Suprapubic skin (tissue), 4 donors: ENCODE results near the gene ANKRD11. TPM values are rescaled to one million over a fixed set of nuclear protein-coding genes. Genes with fewer than 3 reads are reported as not detected.
"Not testable (repeated sequence)": the region's sequence is repeated elsewhere in the genome, so short reads cannot be mapped to it uniquely, and the experiment has no call there.

Source experiments
- DNase-seq, 2 donors: peaks; one replicate each; pipeline ENCODE4 v3.0.0-alpha.2; 2019; ENCODE audit warnings: low spot score in 2 of 2
- H3K27ac ChIP-seq: fragments of 200-600 bp; sonication (generic); one replicate; pipeline ENCODE4 v1.5.1; 2019
- H3K27me3 ChIP-seq: fragments of 200-600 bp; sonication (generic); one replicate; pipeline ENCODE4 v1.5.1; 2019
- H3K36me3 ChIP-seq: fragments of 200-600 bp; sonication (generic); one replicate; pipeline ENCODE4 v1.5.1; 2019
- H3K4me1 ChIP-seq: fragments of 200-600 bp; sonication (generic); one replicate; pipeline ENCODE4 v1.5.1; 2019
- H3K4me3 ChIP-seq: fragments of 200-600 bp; sonication (generic); one replicate; pipeline ENCODE4 v1.5.1; 2019; ENCODE audit warnings: mild to moderate bottlenecking
- H3K9me3 ChIP-seq: fragments of 200-600 bp; sonication (generic); one replicate; pipeline ENCODE4 v1.5.1; 2019
- CTCF ChIP-seq, 2 donors: fragments of 200-600 bp in 1 of 2; fragments of 450-650 bp in 1 of 2; sonication (generic) in 1 of 2; IDR thresholded peaks; one replicate each; pipeline ENCODE4 v1.5.1; 2016 to 2019; ENCODE audit warnings: antibody characterized with exemption in 2 of 2, mild to moderate bottlenecking in 1 of 2, moderate library complexity in 1 of 2
- EP300 ChIP-seq: sonication (generic); formaldehyde crosslinking; IDR thresholded peaks from one replicate; pipeline ENCODE4 v1.6.1; 2017; ENCODE audit warnings: antibody characterized with exemption
- POLR2A ChIP-seq, 2 donors: fragments of 450-650 bp; IDR thresholded peaks; one replicate each; pipeline ENCODE4 v1.6.1; 2017; ENCODE audit warnings: antibody characterized with exemption in 2 of 2, mild to moderate bottlenecking in 2 of 2, moderate library complexity in 2 of 2
- POLR2AphosphoS5 ChIP-seq, 3 donors: sonication (generic); formaldehyde crosslinking; IDR thresholded peaks; one replicate each; pipeline ENCODE4 v1.6.1; 2017; ENCODE audit warnings: antibody characterized with exemption in 3 of 3
- WGBS: methylation state at CpG from one replicate; pipeline ENCODE4 v1.1.5; 2018; 5-methylcytosine and 5-hydroxymethylcytosine counted together
- total RNA-seq, 4 donors: library from RNA; depleted of rRNA; stranded (reverse); fragments of >200 nt; gene quantifications; one replicate each; pipeline ENCODE4 v1.1.0, GENCODE V29; 2016

The ANKRD11 gene
- total RNA-seq, 4 donors from 2014 or later: 85.4 to 212 (median 127) TPM

DNA sequence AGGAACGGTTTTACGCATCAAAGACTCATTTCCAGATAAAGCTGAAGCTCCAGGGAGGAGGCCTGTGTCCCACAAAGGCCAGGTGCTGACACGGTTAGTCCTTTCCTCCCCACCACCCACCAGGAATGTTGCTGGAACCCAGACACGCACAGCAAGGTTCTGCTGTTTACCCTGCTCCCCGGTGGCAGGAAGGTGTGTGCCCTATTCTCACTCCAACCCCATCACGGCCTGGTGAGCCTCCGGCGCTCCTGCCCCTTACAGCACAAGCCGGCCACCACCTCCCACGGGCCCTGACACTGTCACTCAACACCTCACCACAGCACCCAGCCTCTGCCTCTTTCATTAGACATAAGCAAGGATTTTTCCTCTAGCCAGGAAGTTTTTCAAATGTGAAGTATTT is 47.8 kb downstream of the ANKRD11 start:
- no peak for DNase-seq
- peak overlapping the region; percentile 13 for H3K4me3 ChIP-seq
- no peaks in the 10 kb centered on the region for H3K9me3 ChIP-seq
- no peak for TF ChIP-seq EP300
- H3K27me3 ChIP-seq: no peaks in the 10 kb centered on the region
- peaks cover 86% of the 10 kb centered on the region for H3K4me1 ChIP-seq
- WGBS: 24% methylated on average over 10 of the region's 10 CpGs
- peak overlapping the region; percentile 78 for H3K27ac ChIP-seq
- no peaks in the 10 kb centered on the region for H3K36me3 ChIP-seq

DNA sequence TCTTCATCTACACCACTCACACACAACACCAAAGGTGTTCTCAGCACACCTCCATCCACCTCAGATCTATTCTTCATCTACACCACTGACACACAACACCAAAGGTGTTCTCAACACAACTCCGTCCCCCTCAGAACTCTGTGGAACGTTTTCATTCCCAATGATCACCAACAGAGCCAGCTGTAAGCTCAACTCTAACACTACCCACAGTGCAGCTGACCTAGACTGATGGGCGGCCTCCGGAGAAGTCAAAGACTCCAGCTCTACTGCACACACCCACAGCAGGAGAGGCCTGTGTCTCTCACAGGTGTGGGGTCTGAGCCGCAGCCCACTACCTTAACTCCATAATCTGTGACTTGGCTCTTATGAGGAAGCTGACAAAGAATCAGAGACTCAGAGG is 50.7 kb downstream of the ANKRD11 start:
- H3K27me3 ChIP-seq: no peaks in the 10 kb centered on the region
- no peak overlapping the region for H3K4me3 ChIP-seq
- no peak for DNase-seq
- no peaks in the 10 kb centered on the region for H3K36me3 ChIP-seq
- 90% methylated on average over 5 of the region's 5 CpGs for WGBS
- no peaks in the 10 kb centered on the region for H3K9me3 ChIP-seq
- H3K27ac ChIP-seq: no peak overlapping the region
- TF ChIP-seq POLR2AphosphoS5 (IDR thresholded peaks at IDR 0.05) (no peak), POLR2A (IDR thresholded peaks at IDR 0.05) (no peak), CTCF (IDR thresholded peaks at IDR 0.05) (no peak), EP300 (no peak)
- peaks cover 77% of the 10 kb centered on the region for H3K4me1 ChIP-seq

GRCh38 chr16:89437991-89438390 is 52.4 kb downstream of the ANKRD11 start:
- no peaks in the 10 kb centered on the region for H3K36me3 ChIP-seq
- H3K27ac ChIP-seq: no peak overlapping the region
- 98% methylated on average over 8 of the region's 8 CpGs for WGBS
- no peak for DNase-seq
- no peak overlapping the region for H3K4me3 ChIP-seq
- TF ChIP-seq CTCF (IDR thresholded peaks at IDR 0.05) (no peak), EP300 (no peak), POLR2AphosphoS5 (IDR thresholded peaks at IDR 0.05) (no peak), POLR2A (IDR thresholded peaks at IDR 0.05) (no peak)
- no peaks in the 10 kb centered on the region for H3K9me3 ChIP-seq
- no peaks in the 10 kb centered on the region for H3K27me3 ChIP-seq
- H3K4me1 ChIP-seq: peaks cover 75% of the 10 kb centered on the region

- Histone ChIP-seq H3K4me3 (no peak overlapping the region), H3K27ac (no peak overlapping the region), H3K36me3 (no peaks in the 10 kb centered on the region), H3K27me3 (no peaks in the 10 kb centered on the region), H3K4me1 (peaks cover 70% of the 10 kb centered on the region), H3K9me3 (no peaks in the 10 kb centered on the region)
- no peak for DNase-seq
- TF ChIP-seq CTCF (IDR thresholded peaks at IDR 0.05): no peak
- no peak for TF ChIP-seq POLR2A (IDR thresholded peaks at IDR 0.05)
- 87% methylated on average over 8 of the region's 8 CpGs for WGBS
Measured at GRCh38 chr16:89437251-89437987, 52.9 kb downstream of the ANKRD11 start.

DNA sequence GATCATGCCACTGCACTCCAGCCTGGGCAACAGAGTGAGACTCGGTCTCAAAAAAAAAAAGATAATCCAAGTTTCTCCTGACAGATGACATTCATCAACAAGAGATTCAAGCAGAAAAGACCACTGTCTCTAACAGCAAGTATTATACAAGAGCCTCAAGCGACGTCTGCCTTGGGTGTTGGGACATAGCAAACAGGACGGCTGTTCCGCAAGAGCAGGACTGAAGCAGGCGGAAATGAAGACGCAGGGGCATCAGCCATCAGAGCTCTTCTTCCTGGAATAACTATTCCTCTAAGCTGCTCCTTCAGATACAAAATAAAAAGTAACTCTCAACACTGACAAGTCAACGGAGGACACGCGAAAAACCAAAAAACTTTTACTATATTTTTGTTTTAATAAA is 54.0 kb downstream of the ANKRD11 start:
- no peak for TF ChIP-seq EP300
- TF ChIP-seq CTCF (IDR thresholded peaks at IDR 0.05): no peak
- no peak for TF ChIP-seq POLR2A (IDR thresholded peaks at IDR 0.05)
- TF ChIP-seq POLR2AphosphoS5 (IDR thresholded peaks at IDR 0.05): no peak
- Histone ChIP-seq H3K9me3 (no peaks in the 10 kb centered on the region), H3K4me3 (no peak overlapping the region), H3K4me1 (peaks cover 72% of the 10 kb centered on the region), H3K27ac (no peak overlapping the region), H3K27me3 (no peaks in the 10 kb centered on the region), H3K36me3 (no peaks in the 10 kb centered on the region)
- 90% methylated on average over 10 of the region's 10 CpGs for WGBS
- no peak for DNase-seq

DNA sequence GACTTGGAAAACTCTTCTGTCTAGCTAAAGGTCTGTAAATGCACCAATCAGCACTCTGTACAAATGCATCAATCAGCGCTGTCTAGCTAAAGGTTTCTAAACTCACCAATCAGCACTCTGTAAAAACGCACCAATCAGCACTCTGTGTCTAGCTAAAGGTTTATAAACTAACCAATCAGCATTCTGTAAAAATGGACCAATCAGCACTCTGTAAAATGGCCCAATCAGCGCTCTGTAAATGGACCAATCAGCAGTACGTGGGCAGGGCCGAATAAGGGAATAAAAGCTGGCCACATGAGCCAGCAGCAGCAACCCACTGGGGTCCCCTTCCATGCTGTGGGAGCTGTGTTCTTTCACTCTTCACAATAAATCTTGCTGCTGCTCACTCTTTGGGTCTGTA is 55.3 kb downstream of the ANKRD11 start:
- not testable (repeated sequence) for H3K4me3 ChIP-seq, H3K36me3 ChIP-seq, H3K27me3 ChIP-seq, H3K9me3 ChIP-seq, H3K27ac ChIP-seq, DNase-seq
- 93% methylated on average over 5 of the region's 5 CpGs for WGBS
- H3K4me1 ChIP-seq: peaks cover 73% of the 10 kb centered on the region
